Hepatic stellate cell (primary cell): ENCODE results near the gene CDK18.
A peak's percentile ranks its signal among the peaks of the same experiment; 100 is the strongest.
"Not testable (repeated sequence)": the region's sequence is repeated elsewhere in the genome, so short reads cannot be mapped to it uniquely, and the experiment has no call there.

Experiments used
- DNase-seq: peaks from one replicate; pipeline ENCODE4 v3.0.0; 2011; ENCODE audit warnings: low spot score

CDK18 gene

GRCh38 chr1:205481218-205481617 is 23.3 kb upstream of the CDK18 start:
- DNase-seq = no peak

DNA sequence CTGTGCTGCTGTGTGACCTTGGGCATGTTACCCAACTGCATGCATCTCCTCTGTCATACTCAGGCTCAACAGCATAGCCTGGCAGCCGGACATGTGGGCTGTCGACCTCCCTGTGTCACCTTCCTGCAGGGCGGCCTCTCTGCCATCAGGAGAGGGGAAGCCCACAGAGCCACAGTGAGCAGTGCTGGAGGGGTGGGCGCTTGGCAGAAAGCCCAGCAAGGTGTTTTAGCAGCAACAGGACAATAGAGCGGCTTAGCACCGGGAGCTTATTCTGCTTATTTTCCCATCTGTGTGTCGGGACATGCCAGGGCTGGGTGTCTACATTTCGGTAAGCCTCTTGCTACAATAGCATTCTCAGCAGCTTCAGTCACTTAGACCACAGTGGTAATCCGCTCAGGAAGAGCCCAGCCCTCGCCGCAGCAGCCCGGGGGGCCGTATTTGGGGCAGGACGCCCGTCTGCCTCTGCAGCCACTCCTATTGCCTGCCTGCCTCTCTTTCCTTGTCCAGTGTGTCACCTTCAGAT is 22.8 kb upstream of the CDK18 start:
- DNase-seq = no peak

GRCh38 chr1:205482587-205482986 is 21.9 kb upstream of the CDK18 start:
- DNase-seq = not testable (repeated sequence)

DNA sequence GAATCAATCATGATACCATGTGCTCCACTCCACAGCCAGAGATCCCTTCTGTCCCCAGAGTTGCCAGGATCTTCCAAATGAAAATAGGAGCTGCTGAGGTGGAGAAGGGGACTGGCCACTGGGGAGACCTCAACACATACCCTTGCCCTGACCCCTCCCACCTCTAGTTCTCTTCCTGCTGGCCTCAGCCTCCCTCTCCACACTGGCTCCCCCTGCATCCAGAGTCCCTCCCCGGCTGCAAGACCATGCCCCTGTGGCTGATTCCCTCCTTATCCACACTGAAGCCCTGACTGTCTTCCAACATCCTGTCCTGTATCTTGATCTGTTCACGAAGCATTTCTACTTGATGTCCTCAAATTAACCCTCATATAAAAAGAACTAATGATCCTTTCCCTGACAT is 21.1 kb upstream of the CDK18 start:
- DNase-seq = no peak

DNA sequence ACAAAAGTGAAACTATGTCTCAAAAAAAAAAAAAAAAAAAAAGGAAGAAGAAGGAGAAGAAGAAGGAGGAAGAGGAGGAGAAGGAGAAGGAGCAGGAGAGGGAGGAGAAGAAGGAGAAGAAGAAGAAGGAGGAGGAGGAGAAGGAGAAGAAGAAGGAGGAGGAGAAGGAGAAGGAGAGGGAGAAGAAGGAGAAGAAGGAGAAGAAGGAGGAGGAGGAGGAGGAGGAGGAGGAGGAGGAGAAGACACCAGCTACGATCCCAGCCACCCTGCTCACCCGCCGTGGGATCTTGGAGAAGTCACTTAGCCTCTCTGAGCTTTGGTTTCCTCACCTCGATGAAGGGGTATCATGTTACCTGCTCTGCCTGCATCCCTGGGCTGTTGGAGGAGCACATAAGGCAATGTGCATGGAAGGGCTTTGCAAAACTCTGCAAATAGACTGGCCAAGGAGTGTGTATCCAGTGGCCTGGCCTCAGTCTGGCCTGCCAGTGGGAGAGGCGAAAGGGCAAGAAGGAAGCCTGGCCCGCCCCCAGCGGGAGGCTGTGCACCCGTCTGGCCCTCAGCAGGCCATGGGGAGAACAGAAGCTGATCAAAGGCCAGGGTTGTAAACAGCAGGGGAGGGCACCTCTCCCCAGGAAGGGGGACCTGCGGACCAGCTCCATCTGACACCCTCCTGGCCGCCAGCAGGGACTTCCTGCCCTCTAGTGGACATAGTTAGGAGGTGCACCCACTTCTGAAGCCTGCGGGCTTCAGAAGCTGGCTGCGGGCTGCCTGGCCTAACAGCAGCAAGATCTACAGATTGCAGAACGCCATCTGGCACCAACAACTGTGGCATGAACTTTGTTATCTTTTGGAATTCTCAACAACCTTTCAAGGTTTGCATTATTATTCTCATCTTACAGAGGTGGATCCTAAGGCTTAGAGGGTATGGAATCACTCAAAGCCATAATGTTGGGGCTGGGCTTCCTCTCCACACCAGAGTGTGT is 19.2 kb upstream of the CDK18 start:
- peak; percentile 90 for DNase-seq

GRCh38 chr1:205486258-205486657 is 18.2 kb upstream of the CDK18 start:
- DNase-seq = no peak

GRCh38 chr1:205488074-205488723 is 16.3 kb upstream of the CDK18 start:
- DNase-seq = peak; percentile 86

GRCh38 chr1:205491794-205492193 is 12.7 kb upstream of the CDK18 start:
- no peak for DNase-seq

DNA sequence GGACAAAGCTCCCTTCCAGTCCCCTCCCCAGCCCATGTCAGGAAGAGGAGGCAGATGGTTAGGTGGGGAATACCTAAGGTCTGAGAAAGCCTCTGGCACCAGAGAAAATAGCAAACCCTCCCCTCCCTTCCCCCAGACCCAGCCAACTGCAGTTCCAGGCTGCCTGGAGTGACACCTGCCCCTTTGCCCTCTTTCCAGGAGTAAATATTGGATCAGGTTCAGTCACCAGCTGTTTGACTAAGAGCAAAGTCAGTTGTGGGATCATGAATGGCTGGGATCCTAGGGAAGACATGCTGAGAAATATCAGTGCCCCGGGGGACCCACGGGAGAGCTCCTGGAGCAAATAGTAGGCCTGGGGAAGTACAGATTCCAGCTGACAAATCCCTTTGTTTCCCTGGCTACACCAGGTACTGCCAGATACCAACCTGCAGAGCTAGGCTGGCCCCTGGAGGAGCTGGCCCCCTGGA is 12.2 kb upstream of the CDK18 start:
- no peak for DNase-seq

- no peak for DNase-seq
These were observed 11.7 kb upstream of the CDK18 start for GRCh38 chr1:205492774-205493173.

- DNase-seq = peak; percentile 93
These were observed 11.0 kb upstream of the CDK18 start for GRCh38 chr1:205493241-205494085.

- no peak for DNase-seq
These were observed 10.4 kb upstream of the CDK18 start for GRCh38 chr1:205494115-205494514.

- no peak for DNase-seq
These were observed 9.1 kb upstream of the CDK18 start for GRCh38 chr1:205495237-205495823.

- no peak for DNase-seq
These were observed 7.8 kb upstream of the CDK18 start for GRCh38 chr1:205496661-205497060.

GRCh38 chr1:205497351-205497750 is 7.1 kb upstream of the CDK18 start:
- no peak for DNase-seq

DNA sequence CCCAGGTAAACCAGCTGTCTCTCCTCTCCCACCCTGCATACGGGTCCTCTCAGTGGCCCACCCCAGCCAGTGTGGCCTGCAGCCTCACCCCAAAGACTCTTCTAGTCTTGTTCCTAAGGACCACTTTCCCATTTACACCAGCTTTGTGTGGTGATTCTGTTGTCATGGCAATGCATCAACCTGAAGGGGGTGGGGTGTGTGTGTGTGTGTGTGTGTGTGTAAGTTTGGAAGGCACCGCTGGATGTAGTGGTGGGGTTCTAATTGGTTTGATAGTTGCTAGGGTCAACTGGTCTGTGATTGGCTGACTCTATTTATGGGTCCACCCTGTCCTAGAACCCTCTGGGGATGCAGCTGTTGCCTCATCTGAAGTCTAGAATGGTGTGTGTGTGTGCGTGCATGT is 4.7 kb upstream of the CDK18 start:
- DNase-seq = no peak

DNA sequence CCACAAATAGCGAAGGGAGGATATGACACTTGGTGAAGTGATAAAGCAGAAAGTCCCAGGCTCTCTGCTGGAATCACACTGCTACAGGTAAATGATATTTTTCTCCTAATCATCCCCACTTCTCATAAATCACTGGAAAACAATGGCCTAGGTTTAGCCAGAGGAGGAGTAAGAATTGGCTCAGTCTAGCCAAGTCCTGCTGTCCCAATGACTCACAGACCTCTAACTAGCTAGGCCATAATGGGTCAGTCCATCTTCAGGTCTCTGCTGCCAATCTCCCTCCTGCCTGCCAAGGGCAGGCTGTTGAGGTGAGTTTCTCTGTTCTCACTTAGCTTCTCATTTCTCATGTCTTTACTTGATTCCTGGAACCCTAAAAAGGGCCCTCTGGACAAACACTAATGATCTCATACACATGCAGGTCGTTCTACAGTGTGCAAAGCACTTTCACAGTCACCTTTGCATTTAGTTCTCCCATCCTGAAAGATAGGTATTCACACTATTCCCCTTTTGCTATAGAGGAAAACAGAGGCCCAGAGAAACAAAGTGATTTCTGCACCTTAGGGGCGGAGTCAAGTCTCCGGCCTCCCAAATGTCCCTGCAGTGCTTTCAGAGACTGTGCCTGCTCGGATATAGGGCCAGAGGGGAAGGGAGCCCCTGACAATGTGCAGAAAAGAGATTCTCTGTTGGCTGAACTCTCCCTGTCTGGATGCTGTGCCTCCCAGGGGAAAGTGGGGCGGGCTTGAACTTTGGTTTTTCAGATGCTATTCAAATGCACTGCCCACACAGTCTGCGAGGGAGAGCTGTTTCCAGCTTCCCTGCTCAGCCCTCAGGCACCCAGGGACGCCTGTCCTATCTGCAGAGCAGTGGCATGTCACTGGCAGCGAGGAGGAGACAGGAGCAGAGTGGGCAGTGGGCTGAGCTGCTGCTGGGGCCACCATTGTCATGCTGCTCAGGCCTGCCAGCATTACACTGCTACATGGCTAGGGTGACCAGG is 3.9 kb upstream of the CDK18 start:
- no peak for DNase-seq

DNA sequence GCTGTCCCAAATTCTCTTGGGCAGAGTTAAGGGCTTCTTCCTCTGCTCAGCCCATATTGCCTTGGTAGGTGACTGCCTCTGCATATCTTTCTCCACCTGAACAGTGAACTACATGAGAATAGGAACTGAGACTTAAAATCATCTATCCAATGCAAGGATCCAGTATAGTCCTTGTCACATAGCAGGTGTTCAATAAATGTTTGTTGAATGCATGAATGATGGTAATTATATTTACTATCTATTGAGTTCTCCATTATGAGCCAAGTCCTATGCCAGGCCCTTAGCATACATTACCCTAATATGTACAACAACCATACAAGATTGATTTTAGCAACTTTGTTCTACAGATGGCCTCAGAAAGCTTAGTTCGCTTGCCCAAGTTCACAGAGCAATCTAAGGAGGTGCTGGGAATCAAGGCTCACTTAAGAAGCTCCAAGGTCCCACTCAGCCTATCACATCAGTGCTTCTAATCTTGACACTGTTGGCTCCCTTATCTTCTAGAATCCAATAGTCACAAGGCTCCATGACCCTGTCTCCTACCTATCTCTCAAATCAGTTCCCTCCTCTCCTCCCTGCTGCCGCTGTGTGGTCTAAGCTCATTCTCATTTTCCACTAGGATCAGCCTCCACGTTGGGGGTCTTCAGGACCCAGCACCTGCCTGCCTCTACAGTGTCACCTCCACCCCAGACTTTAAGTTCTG is 2.2 kb upstream of the CDK18 start:
- no peak for DNase-seq

- DNase-seq = no peak
These were observed 1.5 kb upstream of the CDK18 start for GRCh38 chr1:205502992-205503391.
